GM21423 (cell line): ENCODE results near the gene CAPN5.
"Not testable (repeated sequence)": the region's sequence is repeated elsewhere in the genome, so short reads cannot be mapped to it uniquely, and the experiment has no call there.

Experiments used
- ATAC-seq: cut with Tn5 transposase; IDR thresholded peaks from one replicate; pipeline ENCODE4 v1.9.1; 2021; ENCODE audit warnings: mild to moderate bottlenecking, moderate library complexity; ENCODE audit not compliant: unreplicated experiment

CAPN5 gene

DNA sequence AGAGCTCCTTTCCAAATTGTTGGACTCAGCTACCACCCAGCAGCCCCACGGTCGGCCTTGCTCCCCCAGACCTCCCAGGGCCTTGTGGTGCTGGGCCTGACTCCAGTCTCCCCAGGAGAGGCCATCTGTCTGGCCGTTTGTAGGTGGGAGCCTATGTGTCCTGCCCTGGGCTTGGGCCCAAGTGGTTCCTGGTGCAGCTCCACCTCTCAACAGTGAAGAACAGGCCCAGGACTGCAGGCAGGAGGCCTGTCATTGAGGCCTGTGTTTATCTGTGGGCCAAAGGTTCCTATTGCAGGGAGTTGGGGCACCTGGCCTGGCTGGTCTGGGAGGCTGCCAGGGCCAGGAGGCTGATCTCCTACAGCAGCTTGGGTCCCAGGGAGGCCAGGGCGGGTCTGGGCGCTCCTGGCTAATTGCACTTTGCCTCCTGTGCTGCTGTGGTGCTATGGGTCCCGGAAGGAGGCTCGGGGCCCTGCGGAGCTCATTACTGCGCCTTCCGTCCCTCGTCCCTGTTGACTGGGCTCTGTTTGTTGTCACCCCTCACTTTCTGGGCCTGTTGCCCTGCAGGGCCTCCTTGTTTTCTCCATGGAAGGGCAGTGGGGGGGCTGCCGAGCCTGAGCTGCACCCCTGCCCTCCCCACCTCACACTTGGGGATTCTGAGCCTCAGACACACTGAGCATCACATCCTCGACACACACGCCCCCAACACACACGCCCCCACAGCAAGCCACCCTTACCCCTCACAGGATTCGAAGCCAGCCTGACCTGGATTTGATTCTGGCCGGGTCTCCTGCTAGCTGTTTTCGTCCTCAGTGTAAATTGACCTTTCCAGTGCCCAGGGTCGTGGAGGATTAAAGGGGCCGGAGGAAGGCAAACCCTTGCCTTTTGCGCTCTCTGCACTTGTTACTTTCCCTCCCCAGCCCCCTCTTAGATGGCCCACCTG is 29.1 kb downstream of the CAPN5 start:
- no peak for ATAC-seq

DNA sequence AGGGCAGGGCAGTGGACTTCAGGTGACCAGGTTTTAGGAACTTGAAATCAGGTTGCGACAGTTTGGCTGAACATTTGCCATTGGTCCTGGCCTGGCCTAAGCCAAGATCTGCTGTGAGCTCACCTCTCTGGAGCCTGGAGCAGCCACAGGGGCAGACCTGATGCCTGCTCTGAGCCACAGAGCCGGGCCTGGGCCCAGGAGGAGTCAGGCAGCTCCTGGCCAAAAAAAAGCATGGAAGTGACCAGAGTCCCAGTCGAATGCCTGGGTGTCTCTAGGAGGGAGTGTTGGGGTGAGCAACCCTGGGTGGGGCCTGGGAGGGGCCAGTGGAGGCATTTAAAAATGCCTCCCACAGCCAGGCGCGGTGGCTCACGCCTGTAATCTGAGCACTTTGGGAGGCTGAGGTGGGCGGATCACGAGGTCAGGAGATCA is 29.8 kb downstream of the CAPN5 start:
- no peak for ATAC-seq

DNA sequence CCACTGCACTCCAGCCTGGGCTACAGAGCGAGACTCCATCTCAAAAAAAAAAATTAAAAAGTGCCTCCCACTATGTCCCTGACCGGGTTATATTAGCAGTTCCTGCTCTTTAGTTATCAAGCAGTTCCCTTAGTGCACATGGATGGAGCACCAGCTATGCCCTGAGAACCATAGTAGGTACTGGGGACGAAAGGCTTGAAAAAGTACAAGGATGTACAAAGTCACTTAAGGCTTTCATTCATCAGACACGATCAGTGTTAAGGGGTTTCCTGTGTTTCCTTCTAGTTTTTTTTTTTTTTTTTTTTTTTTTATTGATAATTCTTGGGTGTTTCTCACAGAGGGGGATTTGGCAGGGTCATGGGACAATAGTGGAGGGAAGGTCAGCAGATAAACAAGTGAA is 30.4 kb downstream of the CAPN5 start:
- ATAC-seq, result not testable (repeated sequence)

DNA sequence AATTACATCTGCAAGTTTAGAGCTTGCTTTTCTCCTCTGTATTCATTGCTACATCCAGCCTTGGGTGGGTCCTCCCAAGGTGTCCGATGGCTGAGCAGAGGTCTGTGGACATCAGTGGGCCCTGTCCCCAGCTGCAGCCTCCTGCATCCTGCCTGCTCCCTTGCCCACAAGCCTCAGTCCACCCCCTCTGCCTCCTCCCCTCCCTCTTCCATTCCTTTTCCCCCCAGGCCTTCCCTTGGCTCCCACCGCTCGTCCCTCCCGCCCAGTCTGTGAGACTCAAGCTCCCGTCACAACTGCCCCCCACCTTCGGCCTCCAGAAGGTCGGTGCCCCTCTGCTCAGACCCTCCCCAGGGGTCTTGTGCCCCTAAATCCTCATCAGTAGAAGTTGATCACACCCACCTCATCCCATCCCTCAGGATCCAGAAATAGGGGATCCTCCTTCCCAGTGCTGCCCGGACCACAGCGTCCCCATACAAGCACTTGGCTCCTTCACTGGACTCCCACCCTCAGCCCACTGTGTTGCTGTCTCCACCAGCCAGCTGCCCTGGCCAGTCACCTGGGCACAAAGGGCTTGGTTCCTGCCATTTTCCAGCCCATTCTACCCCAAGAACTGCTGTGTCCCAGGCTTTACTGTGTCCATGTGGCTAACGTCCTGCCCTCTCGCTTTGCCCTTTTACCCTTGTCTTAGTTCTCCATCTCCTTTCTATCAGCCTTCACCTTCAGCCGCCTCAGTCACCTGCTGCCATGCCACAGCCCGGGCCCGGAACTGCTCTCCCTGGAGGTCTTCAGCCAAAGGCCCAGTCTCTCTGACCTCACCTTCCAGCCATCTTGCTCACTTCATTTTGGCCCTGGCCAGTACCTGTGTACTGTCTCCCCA is 33.6 kb downstream of the CAPN5 start:
- ATAC-seq, result no peak

DNA sequence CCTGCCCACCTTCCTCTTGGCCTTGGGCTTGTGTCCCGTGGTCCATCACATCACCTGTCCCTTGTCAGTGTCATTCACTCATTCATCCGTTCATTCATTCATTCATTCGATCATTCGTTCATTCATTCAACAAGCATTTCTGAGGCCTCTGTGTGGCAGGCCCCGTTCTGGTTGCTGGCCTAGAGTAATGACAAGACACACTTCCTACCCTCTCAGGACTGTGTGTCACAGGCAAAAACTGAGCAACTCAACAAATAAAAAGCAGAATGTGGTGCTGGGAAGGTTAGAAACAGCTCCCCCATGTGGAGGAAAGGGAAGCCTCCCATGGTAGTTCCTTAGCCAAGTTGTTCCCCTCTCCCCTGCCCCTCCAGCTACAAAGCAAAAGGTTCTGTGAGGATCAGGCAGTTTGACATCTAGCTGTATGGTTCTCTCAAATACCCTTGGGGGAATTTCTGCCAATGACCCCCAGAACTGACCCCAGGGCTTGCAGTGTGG is 34.3 kb downstream of the CAPN5 start:
- no peak for ATAC-seq

DNA sequence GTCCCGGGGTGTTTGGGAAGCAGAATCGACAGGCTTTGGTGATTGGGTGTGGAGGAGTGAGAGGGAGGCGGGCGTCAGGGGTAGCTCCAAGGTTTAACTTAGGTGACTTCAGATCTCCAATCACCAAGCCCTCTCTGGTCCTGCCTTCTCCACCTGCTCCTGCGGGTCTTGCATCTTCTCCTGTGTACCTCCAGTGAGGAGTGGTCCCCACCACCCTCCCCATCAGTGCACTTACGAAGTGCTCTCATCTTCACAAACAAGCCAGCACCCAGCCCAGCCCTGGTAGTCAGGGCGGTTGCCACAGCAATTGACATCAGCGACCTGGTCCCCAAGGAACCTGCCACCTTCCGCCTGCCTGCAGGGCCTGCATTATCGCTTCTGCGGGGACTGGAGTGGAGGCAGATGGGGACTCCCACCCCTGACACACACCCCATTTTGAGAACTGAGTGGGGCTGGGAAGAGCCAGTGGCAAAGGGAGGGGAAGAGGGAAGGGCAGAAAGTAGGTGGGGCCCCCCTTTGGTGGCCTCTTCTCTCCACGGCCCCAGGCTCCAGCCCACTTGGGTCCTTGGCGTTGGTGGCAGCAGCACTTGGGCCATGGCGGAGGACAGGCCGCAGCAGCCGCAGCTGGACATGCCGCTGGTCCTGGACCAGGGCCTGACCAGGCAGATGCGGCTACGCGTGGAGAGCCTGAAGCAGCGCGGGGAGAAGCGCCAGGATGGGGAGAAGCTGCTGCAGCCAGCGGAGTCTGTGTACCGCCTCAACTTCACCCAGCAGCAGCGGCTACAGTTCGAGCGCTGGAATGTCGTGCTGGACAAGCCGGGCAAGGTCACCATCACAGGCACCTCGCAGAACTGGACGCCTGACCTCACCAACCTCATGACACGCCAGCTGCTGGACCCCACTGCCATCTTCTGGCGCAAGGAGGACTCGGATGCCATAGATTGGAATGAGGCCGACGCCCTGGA is 35.8 kb downstream of the CAPN5 start, which contains the start of gene OMP:
Gene OMP, plus strand, starts transcription at position 595 of the 965 bp plus-strand sequence. Its CDS starts 0 bp downstream, at position 595.
- ATAC-seq, result no peak

DNA sequence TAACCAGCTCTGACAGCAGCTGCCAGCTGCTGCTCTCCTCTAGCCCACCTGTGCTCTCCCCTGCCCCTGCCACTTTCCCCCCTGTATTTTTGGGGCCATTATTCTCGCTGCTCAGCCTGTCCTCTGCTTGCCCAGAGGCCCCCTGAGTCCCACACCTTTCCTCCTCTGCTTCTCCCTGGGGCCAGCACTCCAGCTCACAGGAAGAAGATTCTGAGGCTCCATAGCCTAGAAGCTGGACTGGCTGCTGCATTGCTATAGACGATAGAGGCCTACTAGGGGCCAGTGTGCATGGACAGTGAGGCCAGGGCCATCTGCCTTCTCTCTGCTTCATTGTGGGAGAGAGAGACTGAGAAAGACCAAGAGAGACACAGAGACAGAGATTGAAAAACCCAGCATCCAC is 36.5 kb downstream of the CAPN5 start:
- ATAC-seq, result no peak

DNA sequence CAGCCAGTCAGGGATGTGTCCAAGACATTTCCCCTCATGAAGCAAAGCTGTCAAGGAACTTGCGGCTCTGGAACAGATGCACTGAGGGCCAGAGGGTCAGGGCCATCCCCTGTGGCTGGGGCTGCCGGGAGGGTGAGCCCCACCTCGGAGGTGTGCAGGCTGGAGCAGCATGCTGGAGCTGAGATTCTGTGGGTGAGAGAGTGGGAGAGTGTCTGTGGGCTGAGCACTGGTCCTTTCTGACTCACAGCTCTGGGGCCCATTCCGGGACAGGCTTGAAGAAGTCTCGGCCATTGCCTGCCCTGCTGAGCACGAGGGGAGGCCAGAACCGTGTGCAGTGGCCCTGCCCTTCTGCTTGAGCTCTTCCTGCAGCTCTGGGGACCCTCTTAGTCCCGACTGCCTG is 38.0 kb downstream of the CAPN5 start:
- no peak for ATAC-seq

DNA sequence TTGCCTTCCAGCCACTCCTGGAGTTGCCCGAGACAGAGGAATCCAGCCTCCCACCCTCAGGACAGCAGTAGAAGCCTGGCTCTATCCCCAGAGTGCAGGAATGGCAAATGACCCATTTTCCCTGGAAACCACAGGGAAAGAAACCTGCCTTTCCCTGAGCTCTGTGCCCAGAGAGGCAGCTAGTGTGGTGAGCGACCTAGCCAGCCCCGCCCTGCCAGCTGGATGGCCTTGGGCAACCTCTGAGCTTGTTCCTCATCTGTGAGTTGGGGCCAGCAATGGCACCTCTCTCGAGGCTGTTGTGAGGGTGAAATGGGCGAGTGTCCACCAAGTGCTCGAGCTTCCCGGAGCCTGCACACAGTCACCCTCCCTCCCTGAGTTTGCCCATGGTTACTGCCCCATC is 39.5 kb downstream of the CAPN5 start:
- ATAC-seq, result no peak

DNA sequence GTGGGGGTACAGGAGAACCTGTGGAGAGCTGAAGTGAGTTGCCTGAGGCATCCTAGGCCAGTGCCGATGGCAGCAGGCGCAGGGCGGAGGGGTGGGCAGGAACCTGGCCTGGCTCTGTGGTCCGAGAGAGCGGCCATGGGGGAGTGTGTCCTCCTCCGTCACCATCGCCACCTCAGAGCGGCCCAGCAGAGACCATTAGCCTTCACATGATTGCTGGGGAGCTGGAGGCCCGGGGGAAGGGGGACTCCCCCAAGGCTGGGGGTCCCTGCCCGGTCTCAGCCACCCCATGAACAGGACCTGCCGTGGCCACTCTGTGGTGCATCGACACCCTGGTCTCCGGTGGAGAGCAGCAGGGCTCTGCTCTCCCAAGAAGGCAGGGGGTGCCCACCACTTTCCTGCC is 40.0 kb downstream of the CAPN5 start:
- ATAC-seq, result no peak

DNA sequence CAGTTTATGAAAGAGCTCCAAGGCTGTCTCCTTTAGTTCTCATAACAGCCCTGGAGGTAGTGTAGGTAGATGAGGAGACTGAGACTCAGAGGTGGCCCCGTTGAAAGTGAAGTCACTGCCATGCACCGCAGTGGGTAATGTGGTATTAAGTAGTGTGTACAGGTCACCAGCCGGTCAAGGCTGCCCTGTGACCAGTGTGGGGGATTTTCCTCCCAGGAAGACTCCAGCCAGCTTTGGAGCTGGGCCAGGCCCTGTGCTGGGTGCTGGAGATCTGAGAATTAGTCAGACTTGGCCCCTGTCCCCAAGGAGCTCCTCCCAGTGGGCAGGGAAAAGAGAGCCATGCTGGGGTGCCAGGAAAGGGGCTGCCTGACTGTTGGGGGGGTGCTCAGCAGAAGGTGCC is 41.2 kb downstream of the CAPN5 start:
- no peak for ATAC-seq

DNA sequence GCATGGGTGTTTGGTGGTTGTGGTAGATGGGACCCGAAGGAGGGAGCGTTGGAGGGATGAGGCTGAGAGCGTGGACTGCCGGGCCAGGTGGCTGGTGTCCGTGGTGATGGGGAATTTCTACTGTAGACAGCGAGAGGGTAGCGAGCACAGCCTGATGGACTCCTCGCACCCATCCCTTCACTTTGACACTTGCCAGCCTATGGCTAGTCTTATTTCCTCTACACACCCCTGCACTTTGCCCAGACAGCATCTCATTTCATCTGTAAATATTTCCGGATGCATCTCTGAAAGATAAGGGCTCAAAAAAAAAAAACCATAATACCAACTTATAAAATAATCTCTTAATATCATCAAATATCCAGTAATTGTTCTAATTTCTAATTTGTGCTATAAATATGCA is 41.7 kb downstream of the CAPN5 start:
- no peak for ATAC-seq

DNA sequence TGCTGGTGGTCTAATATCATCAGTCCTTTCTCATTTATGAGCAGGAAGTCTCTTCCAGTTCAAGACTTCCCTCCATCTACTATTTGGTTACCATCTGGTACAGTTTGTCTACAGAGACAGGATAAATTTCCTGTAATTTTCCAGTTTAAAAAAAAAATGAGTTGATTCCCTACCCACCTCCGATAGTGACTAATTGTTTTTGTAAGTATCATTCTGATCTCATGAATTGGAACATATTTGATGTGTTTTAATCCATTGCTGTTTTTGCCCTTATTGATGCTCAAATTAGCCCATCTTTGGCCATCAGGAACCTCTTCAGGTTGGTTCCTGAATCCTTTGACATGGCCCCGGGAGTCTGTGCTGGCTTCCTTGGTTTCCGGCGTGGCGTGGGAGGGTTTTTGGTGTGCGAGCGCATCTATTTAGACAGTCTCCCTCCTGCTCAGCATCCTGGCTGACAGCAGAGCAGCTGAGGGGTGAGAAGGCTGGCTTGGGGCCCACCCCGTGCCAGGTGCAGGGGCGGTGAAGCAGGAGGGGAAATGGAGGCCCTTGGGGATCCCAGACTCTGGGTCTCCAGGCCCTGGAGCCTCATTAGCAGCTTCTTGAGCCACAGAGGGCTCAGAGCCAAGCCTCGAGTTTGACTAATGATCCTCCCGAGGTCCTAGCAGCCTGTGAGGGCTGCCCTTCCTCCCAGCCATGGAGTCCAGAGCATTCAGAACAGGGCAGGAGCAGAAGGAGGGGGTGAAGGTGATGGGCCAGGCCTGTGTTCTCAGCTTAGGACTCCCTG is 42.7 kb downstream of the CAPN5 start:
- no peak for ATAC-seq

DNA sequence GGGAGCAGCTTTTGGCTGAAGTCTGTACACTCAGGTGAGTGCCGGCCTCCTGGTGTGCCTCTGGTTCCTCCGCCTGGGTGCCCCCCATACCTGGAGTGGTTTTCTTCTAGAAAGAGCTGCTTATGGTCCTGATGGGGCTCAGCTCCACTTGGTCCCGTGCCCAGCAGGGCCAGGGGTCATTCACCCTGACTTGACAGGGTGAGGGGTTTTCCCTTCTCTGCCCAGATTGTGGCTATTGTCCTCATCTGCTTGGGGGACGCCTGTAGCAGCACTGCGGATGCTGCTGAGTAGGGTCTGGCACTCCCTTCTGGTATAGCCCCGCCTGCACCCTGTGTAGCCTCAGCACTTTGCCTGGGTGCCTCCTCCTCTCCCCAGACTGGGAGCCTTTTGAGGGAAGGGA is 44.1 kb downstream of the CAPN5 start:
- no peak for ATAC-seq

DNA sequence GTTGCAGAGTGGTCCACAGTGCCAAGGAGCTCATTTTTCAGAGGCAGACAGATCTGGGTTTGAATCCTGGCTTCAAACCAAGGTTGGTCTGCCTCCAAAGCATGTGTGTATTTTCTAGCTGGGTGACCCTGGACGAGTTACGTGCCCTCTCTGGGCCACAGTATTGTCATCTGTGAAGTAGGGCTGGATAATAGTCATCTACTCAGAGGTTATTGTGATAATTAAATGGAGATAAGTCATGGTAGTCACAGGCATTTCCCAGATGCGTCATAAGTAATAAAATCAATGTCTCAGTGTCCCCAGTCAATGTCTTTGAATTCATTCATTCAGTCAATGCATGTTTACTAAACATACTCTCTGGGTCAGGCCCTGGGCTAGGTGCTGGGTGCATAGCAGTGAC is 44.5 kb downstream of the CAPN5 start:
- no peak for ATAC-seq

DNA sequence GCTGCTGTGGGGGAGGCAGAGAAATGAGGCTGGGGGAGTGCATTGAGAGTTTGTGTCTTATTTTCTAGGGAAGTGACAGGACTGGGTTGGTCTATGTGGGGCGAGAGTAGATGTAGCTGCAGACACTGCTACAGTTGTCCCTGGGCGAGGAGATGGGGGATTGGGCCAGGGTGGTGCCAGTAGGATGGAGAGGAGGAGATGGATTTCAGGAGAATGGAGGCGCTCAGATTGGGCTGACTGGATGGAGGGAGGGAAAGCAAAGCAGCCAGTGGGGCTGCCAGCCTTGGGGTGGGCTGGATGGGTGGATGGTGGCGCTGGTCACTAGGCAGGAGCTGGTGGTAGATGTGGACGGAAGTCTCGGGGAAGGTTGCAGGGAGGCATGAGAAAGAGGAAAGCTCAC is 45.2 kb downstream of the CAPN5 start:
- ATAC-seq, result no peak

DNA sequence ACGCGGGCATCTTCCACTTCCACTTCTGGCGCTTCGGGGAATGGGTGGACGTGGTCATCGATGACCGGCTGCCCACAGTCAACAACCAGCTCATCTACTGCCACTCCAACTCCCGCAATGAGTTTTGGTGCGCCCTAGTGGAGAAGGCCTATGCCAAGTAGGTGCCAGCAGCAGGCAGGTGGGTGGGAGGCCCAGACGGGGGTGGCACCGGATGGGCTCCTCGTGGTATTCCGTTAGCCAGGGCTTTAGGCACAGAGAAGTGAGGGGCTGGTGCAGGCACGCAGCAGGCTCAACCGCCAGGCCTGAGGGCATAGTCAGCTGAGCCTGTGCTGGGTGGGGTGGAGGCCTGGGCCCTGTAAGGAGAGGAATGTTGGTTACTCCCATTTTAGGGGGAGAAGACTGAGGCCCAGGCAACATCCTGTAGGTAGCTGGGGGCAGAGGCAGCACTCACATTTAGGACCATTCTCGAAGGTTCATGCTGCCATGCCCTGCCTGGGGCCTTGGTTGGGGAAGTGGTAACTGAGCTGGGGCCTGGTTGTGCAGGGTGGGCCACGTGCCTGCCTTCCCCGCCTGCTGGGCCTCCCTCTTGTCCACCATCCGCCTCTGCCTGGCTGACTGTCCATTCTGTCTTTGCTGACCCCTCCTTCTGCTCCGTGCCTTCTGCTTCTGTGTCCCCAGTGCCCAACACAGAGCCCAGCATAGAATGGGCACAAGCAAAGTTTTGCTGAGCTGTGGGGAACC is 46.0 kb downstream of the CAPN5 start:
- no peak for ATAC-seq

DNA sequence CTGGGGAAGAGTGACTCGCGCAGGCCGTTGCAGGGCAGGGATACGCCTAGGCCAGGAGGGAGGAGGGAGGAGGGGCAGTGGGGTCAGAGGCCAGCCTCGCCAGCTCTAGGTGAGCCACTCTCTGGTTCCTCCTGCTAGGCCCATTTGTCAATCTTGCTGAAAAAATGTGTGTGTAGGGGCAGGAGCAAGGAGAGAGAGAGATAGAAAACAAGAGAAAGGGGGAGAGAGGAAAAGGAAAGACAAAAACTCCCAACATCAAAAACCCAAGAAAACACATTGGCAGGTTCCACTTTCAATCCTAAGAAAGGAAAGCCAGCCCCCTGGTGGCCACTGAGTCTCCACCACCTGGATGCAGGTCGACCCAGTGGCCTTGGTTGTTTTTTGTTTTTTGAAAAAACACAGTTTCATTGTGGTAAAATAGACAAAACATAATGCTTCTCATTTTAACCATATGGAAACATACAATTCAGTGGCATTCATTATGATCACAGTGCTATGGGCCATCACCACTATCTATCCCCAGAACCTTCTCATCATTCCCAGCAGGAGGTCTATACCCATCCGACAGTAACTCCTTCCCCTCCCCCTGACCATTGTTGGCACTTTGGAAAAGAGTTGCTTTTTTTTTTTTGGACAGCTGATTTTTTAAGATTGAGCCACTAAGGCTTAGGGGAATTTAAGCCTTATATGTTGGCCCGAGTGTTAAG is 46.8 kb downstream of the CAPN5 start:
- no peak for ATAC-seq
